KOPT-K1 (cell line): ENCODE results near the gene IGSF21.

Source experiments
- H3K27ac ChIP-seq: fragments of 200-600 bp; sonication (generic); 2 replicates; pipeline ENCODE4 v1.5.1; 2016; ENCODE audit warnings: antibody characterized with exemption, mild to moderate bottlenecking, low read depth, low read length; ENCODE audit not compliant: poor library complexity, severe bottlenecking
- H3K36me3 ChIP-seq: fragments of 200-600 bp; sonication (generic); 2 replicates; pipeline ENCODE4 v1.5.1; 2017; ENCODE audit warnings: antibody characterized with exemption, mild to moderate bottlenecking, low read length, moderate library complexity; ENCODE audit not compliant: insufficient read depth
- H3K9me3 ChIP-seq: fragments of 200-600 bp; sonication (generic); 2 replicates; pipeline ENCODE4 v1.5.1; 2017; ENCODE audit warnings: antibody characterized with exemption, low read length, mild to moderate bottlenecking; ENCODE audit not compliant: insufficient read depth, poor library complexity, severe bottlenecking

IGSF21 gene

GRCh38 chr1:18279351-18280074 is 171.9 kb downstream of the IGSF21 start:
- H3K36me3 ChIP-seq: no peaks in the 10 kb centered on the region
- H3K27ac ChIP-seq: no peak overlapping the region
- no peaks in the 10 kb centered on the region for H3K9me3 ChIP-seq

GRCh38 chr1:18280956-18281355 is 173.4 kb downstream of the IGSF21 start:
- Histone ChIP-seq H3K27ac (no peak overlapping the region), H3K9me3 (no peaks in the 10 kb centered on the region), H3K36me3 (no peaks in the 10 kb centered on the region)

GRCh38 chr1:18282851-18283600 is 175.4 kb downstream of the IGSF21 start:
- Histone ChIP-seq H3K9me3 (no peaks in the 10 kb centered on the region), H3K36me3 (no peaks in the 10 kb centered on the region), H3K27ac (no peak overlapping the region)

- H3K9me3 ChIP-seq: no peaks in the 10 kb centered on the region
- no peaks in the 10 kb centered on the region for H3K36me3 ChIP-seq
- H3K27ac ChIP-seq: no peak overlapping the region
Observed at GRCh38 chr1:18283601-18284385, 176.2 kb downstream of the IGSF21 start.

GRCh38 chr1:18284805-18285537 is 177.4 kb downstream of the IGSF21 start:
- Histone ChIP-seq H3K27ac (no peak overlapping the region), H3K36me3 (no peaks in the 10 kb centered on the region), H3K9me3 (no peaks in the 10 kb centered on the region)

GRCh38 chr1:18285538-18285924 is 177.9 kb downstream of the IGSF21 start:
- no peaks in the 10 kb centered on the region for H3K36me3 ChIP-seq
- no peaks in the 10 kb centered on the region for H3K9me3 ChIP-seq
- H3K27ac ChIP-seq: no peak overlapping the region

- no peaks in the 10 kb centered on the region for H3K9me3 ChIP-seq
- H3K27ac ChIP-seq: no peak overlapping the region
- H3K36me3 ChIP-seq: no peaks in the 10 kb centered on the region
Observed at GRCh38 chr1:18288722-18289121, 181.1 kb downstream of the IGSF21 start.

- Histone ChIP-seq H3K27ac (no peak overlapping the region), H3K36me3 (no peaks in the 10 kb centered on the region), H3K9me3 (no peaks in the 10 kb centered on the region)
Observed at GRCh38 chr1:18289597-18289996, 182.0 kb downstream of the IGSF21 start.

GRCh38 chr1:18290740-18291412 is 183.3 kb downstream of the IGSF21 start:
- H3K27ac ChIP-seq: no peak overlapping the region
- no peaks in the 10 kb centered on the region for H3K36me3 ChIP-seq
- no peaks in the 10 kb centered on the region for H3K9me3 ChIP-seq

GRCh38 chr1:18292531-18292930 is 184.9 kb downstream of the IGSF21 start:
- Histone ChIP-seq H3K9me3 (no peaks in the 10 kb centered on the region), H3K27ac (no peak overlapping the region)

GRCh38 chr1:18293291-18293690 is 185.7 kb downstream of the IGSF21 start:
- Histone ChIP-seq H3K9me3 (no peaks in the 10 kb centered on the region), H3K36me3 (no peaks in the 10 kb centered on the region), H3K27ac (no peak overlapping the region)

More at GRCh38 chr1:18292531-18292930, 184.9 kb downstream of the IGSF21 start:
- H3K36me3 ChIP-seq: no peaks in the 10 kb centered on the region

- no peaks in the 10 kb centered on the region for H3K9me3 ChIP-seq
- no peak overlapping the region for H3K27ac ChIP-seq
- H3K36me3 ChIP-seq: no peaks in the 10 kb centered on the region
Observed at GRCh38 chr1:18294437-18295176, 187.0 kb downstream of the IGSF21 start.

- Histone ChIP-seq H3K9me3 (no peaks in the 10 kb centered on the region), H3K27ac (no peak overlapping the region), H3K36me3 (no peaks in the 10 kb centered on the region)
Observed at GRCh38 chr1:18297896-18298648, 190.5 kb downstream of the IGSF21 start.
